NCI-H460 (cell line): ENCODE data around the gene FMN1. TPM values are rescaled to one million over a fixed set of nuclear protein-coding genes. Genes with fewer than 3 reads are reported as not detected.

ENCODE experiments used
- DNase-seq: peaks from one replicate; pipeline ENCODE4 v3.0.0-alpha.2; 2016; ENCODE audit warnings: low read depth; ENCODE audit errors: extremely low read depth
- total RNA-seq: library from RNA; depleted of rRNA; stranded (reverse); fragments of >200 nt; shearing (Covaris generic); gene quantifications from 2 replicates; pipeline ENCODE4 v1.2.3, GENCODE V29; 2014

FMN1 gene
- total RNA-seq, 1 experiment from 2014 or later: 1.4 TPM

GRCh38 chr15:33200903-33201302, 6.4 kb upstream of the FMN1 start:
- no peak for DNase-seq

DNA sequence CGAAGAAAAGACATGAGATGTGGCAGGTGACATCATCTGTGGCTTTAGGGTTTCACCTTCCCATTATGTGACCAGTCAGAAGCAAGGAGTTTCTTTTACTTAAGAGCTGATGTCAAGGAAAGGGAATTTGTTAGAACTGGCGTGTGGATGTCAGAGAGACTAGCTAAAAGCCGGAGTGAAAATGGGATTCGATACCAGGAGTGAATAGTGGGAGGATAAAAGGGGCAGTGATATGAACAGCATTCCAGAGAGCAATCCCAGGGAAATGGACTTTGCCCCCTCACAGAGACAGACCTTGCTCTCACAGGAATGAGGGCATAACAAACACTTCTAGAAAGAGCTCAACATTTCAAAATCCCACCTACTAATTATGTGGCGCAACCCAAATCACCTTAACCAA, 5.9 kb upstream of the FMN1 start:
- DNase-seq: no peak

DNA sequence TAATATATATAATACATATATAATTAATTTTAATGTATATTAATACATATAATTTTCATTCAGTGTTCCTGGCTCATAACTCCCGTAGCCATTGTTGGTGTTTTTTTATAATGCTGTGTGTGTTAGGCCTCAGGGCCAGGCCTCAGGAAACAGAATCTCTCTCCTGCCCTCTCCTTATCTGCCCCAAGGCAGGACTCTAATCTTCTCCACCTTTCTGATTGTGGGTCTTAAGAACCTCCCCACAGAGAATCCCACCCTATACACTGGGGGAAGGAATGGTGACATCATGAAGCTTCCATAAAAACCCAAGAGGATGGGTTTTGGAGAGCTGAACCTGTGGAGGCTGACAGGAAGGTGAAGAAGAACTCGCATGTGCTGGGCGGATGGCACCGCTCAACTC, 4.0 kb upstream of the FMN1 start:
- DNase-seq: no peak

GRCh38 chr15:33197636-33198035, 3.1 kb upstream of the FMN1 start:
- DNase-seq: no peak

DNA sequence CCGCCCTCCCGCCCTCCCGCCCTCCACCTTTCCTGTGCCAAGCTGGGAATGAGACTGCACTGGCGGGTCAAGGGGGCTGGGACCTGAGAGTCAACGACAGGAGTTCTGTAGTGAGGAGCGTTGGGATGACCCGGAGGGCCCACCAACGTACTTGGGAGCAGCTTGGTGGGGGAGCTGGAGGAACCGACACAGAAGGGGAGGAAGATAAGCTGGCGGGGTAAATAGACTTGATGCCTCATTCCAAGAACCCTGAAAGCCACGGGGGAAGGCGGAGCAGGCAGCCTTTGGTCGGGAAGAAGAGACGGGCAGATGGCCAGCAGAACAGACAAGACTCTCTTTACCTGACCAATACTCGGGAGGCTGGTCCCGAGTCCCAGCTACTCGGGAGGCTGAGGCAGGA, 277 bp downstream of the FMN1 start:
- no peak for DNase-seq

DNA sequence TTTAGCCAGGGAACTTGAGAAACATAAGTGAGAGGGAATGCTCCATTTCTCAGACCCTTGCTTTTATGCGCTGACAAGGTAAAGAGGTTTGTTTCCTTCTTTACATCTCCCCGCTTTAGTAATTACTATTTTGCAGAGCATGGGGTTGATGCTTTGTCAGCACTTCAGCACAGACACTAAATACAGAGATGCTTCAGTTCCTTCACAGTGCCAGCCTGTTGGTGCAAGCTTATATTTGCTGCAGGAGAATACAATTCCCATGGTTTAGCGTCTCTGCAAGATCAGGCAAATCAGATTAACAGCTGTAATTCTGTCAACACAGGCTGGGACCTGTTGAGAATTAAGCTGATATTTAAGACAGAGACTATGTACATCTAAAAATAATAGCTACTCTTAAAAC, 2.9 kb downstream of the FMN1 start:
- no peak for DNase-seq

DNA sequence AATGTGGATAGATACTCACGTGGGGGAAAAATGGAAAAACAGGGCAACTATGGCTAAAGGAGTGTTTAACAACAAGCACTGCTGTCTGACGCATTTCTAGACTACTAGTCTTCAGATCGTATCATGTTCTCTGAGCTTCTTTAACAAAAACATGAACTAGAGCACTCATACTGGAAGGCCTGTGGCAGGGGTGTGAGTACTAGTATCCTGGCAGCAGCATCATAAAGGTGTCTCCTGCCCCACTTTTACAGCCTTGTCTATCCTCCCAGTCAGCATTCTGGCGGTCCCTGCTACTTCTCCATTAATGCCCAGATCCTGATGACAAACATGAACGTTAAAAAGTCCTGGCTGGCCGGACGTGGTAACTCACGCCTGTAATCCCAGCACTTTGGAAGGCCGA, 4.0 kb downstream of the FMN1 start:
- DNase-seq: no peak

GRCh38 chr15:33188641-33189257, 5.8 kb downstream of the FMN1 start:
- DNase-seq: no peak

- DNase-seq: no peak
Measured at GRCh38 chr15:33188159-33188558, 6.4 kb downstream of the FMN1 start.

- no peak for DNase-seq
Measured at GRCh38 chr15:33183334-33183733, 11.2 kb downstream of the FMN1 start.

DNA sequence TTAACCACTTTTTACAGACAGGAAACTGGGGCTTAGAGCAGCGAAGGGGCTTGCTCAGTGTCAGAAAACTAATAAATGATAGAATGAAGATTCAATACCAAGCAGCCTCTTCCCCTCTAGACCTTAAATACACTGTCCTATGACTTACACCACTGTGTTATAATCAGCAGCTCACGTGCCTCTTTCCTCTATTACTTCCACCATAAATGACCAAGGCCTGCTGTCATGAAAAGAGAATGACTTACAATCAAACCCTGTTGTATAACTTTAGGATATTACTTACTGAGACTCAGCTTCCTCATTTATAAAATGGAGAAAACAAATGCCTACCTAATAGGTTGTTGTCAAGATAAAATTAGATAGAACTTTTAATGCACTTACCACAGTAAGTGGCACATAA, 11.6 kb downstream of the FMN1 start:
- DNase-seq: no peak

DNA sequence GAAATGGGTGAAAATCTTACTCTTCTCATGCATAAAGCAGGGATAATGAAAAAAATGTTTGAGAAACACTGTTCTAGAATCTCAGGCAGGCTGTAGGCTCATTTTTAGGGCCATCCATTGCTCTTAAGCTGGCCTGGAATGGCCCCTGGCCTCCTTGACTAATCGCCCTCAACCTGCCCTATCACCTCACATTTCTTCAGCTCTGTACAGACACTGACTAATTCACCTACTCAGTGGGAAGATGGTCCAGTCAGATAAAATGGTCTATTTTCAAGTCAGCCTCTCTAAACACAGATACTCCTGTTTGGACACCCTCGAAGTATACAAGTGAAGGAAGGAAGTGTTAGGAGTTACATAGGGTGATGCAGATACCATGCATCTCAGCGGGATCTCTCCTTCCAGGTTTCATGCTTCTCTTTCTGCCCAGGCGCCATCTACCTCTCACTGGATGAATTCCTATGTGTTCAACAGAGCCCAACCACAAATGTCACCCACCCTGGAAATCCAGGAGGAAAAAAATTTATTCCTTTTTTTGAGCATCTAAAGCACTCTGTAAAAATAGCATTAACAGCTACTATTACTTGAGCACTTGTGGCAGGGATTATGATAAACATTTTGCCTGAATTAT, 12.1 kb downstream of the FMN1 start:
- no peak for DNase-seq

GRCh38 chr15:33179874-33180273, 14.6 kb downstream of the FMN1 start:
- no peak for DNase-seq

- DNase-seq: no peak
Measured at GRCh38 chr15:33171202-33171601, 23.3 kb downstream of the FMN1 start.

DNA sequence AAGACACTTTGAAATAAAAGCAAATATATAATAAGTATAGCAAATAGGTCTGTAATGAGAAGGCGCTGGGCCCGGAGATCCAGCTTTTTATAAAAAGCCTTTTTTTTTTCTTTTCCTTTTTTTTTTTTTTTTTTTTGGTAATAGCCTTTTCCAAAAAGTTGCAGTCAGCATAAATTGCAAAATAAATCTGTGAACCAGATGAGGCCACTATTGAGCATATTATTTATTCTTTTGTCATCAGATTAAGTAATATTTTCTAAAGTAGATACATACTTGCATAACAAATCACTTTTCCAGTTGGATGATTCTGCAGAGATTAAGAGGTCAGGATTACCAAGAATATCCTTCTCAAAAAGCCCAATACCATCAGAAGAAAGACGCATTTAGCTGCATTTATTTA, 24.9 kb downstream of the FMN1 start:
- DNase-seq: no peak

GRCh38 chr15:33168444-33168843, 26.1 kb downstream of the FMN1 start:
- no peak for DNase-seq

DNA sequence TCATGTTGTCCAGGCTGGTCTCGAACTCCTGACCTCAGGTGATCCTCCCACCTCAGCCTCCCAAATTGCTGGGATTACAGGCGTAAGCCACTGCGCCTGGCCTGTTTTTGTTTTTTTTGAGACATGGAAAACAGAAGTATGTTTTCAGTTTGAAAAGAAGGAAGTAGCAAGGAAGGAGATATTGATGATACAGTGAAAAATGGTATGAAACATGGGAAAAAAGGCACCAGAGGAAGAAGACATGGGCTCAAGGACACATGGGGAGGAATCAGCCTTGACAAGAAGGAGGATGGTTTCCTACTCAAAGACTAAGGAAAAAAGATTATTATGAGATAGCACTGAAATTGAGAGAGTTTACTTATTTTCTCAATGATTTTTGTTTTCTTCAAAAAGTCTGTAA, 30.7 kb downstream of the FMN1 start:
- no peak for DNase-seq

GRCh38 chr15:33161209-33161608, 33.3 kb downstream of the FMN1 start:
- no peak for DNase-seq

GRCh38 chr15:33160581-33161165, 33.8 kb downstream of the FMN1 start:
- no peak for DNase-seq

DNA sequence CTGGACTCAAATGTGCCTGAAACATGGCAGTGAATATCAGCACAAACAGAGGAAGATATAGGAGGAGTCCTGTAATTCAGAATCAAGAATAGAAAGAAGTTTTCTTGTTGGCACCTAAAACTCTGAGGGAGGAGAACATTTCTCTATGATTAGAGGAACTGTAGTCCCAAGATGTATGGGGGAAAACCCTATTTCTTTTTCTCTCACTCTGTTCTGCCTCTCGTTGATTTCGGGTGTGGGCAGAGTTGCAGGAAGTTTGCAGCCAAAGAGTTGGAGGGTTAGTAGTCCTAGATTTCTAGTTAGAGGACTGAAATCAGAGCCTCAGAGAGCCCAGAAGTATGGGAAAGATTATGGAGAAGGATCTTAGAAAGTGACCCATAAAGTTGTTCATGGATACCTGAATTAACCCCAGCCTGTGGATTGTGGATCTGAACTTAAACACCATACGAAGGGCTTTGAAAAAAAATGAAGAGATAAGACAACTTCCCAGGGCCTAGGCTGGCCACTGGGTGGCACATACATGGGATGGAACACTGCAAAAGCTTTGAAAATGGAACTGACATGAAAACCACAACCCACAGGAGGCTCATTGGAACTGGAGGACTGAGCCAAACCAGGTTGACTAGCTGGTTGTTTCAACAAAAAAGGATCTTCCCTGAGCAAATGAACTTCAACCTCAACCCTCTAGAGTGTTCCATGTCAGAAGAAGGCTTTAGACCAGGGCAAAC, 34.6 kb downstream of the FMN1 start:
- no peak for DNase-seq

GRCh38 chr15:33158366-33158765, 36.1 kb downstream of the FMN1 start:
- no peak for DNase-seq
